ENCODE measurements around the gene ZNF628.
A peak's percentile ranks its signal among the peaks of the same experiment; 100 is the strongest.

ZNF628 gene

DNA sequence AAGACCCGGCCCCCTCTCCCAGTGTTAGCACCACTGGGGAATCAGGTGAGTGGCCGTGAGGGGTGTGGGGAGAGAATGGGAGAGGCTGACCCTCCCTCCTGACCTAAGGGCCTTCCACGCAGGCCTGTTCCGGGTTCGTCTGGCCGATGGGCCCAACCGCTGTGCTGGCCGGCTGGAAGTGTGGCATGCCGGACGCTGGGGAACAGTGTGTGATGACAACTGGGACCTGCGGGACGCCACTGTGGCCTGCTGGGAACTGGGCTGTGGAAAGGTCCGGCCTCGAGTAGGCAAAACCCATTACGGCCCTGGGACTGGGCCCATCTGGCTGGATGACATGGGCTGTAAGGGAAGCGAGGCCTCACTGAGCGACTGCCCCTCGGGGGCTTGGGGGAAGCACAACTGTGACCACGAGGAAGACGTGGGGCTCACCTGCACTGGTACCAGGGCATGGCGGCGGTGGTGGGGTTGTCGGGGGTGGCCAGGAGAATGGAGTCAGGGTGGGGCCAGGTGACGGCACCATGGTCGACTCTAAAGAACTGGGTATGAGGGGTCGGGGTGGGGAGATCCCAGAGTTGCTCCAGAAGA, 24.0 kb downstream of the ZNF628 start:
- TF ChIP-seq, protein P1, sequence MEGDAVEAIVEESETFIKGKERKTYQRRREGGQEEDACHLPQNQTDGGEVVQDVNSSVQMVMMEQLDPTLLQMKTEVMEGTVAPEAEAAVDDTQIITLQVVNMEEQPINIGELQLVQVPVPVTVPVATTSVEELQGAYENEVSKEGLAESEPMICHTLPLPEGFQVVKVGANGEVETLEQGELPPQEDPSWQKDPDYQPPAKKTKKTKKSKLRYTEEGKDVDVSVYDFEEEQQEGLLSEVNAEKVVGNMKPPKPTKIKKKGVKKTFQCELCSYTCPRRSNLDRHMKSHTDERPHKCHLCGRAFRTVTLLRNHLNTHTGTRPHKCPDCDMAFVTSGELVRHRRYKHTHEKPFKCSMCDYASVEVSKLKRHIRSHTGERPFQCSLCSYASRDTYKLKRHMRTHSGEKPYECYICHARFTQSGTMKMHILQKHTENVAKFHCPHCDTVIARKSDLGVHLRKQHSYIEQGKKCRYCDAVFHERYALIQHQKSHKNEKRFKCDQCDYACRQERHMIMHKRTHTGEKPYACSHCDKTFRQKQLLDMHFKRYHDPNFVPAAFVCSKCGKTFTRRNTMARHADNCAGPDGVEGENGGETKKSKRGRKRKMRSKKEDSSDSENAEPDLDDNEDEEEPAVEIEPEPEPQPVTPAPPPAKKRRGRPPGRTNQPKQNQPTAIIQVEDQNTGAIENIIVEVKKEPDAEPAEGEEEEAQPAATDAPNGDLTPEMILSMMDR (conservative IDR thresholded peaks at IDR 0.05; ENCODE audit: control insufficient read depth, insufficient read depth, low read depth, low read length): no peak
- no peak overlapping the region for H3K4me3 ChIP-seq (ENCODE audit: control insufficient read depth, low read depth, low read length)
- no peak for DNase-seq (ENCODE audit: low read depth)

DNA sequence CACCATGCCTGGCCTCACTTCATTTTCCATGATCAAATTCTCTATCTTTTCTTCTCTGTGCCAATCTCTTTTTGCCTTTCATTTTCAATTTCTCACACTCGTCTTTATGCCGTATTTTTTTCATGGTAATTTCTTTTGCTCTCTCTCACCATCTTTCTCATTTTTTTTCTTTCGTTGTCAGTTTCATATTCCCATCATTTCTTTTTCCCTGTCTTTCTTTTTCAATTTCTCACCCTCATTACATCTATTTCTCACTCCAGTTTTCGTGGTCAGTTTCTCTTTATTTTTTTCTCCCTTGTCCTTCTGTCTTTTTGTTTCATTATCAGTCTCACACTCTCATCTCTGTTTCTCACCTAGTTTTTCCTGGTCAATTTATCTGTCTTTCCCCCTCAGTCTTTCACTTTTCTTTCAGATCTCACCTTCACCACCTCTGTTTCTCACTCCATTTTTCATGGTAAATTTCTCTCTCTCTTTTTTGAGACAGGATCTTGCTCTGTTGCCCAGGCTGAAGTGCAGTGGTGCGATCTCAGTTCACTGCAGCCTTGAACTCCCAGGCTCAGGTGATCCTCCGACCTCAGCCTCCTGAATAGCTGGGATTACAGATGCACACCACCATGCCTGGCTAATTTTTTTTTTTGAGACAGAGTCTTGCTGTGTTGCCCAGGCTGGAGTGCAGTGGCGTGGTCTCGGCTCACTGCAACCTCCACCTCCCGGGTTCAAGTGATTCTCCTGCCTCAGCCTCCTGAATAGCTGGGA, 26.0 kb downstream of the ZNF628 start:
- no peak for DNase-seq (ENCODE audit: low read depth)
- H3K4me3 ChIP-seq (ENCODE audit: control insufficient read depth, low read depth, low read length): no peak overlapping the region
- TF ChIP-seq, protein P1 (conservative IDR thresholded peaks at IDR 0.05; ENCODE audit: control insufficient read depth, insufficient read depth, low read depth, low read length): no peak

DNA sequence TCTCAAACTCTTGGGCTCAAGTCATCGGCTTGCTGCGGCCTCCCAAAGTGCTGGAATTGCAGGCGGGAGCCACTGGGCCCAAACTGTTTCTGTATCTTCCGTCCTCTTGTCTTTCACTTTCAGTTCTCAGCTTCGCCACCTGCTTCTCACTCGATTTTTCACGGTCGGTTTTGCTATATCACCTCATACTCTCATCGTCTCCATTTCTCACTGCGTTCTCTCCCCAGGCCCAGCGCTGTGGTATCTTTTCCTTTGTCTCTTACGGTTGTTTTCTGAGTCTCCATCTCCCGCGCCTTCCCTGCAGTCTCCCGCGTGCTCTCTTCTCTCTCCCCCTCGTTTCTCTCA, 26.7 kb downstream of the ZNF628 start:
- TF ChIP-seq, protein P1 (conservative IDR thresholded peaks at IDR 0.05; ENCODE audit: control insufficient read depth, insufficient read depth, low read depth, low read length): no peak
- DNase-seq (ENCODE audit: low read depth): no peak
- no peak overlapping the region for H3K4me3 ChIP-seq (ENCODE audit: control insufficient read depth, low read depth, low read length)

DNA sequence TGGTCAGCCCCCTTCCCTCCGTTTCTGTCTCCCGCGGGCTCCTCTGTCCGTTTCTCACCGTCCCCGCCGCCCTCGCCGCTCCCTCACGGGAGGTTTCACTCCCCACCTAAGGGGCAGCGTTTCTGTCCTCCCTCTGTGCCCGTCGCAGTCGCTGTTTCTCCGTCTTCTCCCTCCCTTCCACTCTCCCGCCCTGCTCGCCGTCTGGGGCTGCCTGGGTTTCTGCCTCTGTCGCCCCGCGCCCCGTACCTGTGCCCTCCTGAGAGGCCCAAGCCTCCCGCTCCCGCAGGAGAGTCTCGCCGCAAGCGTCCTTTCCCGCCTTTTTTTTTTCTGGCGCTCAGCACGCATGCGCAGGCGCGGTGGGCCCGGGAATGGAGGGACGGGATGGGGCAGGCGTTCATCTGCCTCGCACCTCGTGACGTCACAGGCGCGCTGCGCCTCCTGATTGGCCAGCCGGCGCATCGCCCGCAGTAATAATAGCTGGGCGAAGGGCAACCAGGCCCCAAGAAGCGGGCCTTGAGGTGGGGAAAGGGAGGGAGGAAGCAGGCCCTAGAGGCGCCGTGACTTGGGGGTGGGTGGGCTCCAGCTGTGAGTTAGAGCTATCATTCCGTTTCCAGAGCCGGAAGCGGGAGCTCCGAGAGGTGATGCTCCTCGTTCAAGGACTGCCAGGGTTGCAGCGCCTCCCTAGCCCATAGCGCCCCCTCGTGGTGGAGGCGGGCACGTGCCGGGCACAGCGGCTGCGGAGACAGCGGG, 27.3 kb downstream of the ZNF628 start:
- peak overlapping the region; percentile 40 for H3K4me3 ChIP-seq (ENCODE audit: control insufficient read depth, low read depth, low read length)

DNA sequence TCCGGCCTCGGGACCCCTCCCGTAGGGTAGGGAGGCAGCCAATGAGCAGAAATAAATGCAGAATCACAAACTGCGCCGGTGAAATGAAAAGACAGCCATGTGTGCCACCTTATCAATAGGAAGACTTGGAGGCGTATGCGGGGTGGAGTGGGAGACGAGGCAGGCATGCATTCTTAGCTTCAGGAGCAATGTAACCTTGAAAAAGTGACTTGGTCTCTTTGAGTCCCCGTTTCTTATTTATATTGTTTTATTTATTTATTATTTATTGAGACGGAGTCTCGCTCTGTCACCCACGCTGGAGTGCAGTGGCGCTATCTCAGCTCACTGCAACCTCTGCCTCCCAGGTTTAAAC, 27.8 kb downstream of the ZNF628 start:
- no peak for DNase-seq (ENCODE audit: low read depth)
- H3K4me3 ChIP-seq (ENCODE audit: control insufficient read depth, low read depth, low read length): no peak overlapping the region
- TF ChIP-seq, protein P1 (conservative IDR thresholded peaks at IDR 0.05; ENCODE audit: control insufficient read depth, insufficient read depth, low read depth, low read length): no peak

More for the DNA sequence above, 27.3 kb downstream of the ZNF628 start:
- peak; percentile 88 for DNase-seq (ENCODE audit: low read depth)
- TF ChIP-seq, protein P1 (conservative IDR thresholded peaks at IDR 0.05; ENCODE audit: control insufficient read depth, insufficient read depth, low read depth, low read length): peak; percentile 73

DNA sequence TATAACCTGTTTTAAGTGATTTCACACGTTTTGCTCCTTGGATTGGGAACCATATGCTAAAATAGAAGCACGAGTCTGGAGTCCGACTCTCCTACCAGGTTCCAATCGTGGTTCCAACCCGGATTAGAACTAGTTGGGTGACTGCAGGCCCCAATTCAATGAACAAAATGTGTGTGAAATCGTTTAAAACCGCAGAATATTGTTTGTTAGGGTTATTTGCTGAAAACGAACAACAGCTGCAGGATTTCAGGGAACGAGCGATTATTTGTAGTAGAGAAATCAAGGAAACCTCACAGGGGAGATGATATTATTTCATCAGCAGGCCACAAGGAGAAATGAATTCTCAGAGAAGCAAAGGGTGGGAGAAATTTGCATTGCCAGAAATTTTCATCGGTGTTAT, 28.6 kb downstream of the ZNF628 start:
- TF ChIP-seq, protein P1 (conservative IDR thresholded peaks at IDR 0.05; ENCODE audit: control insufficient read depth, insufficient read depth, low read depth, low read length): no peak
- DNase-seq (ENCODE audit: low read depth): no peak
- H3K4me3 ChIP-seq (ENCODE audit: control insufficient read depth, low read depth, low read length): no peak overlapping the region
